H9 (cell line): ENCODE measurements around the gene ST3GAL5. TPM values are rescaled to one million over a fixed set of nuclear protein-coding genes. Genes with fewer than 3 reads are reported as not detected.

Experiments used
- DNase-seq: peaks from one replicate; pipeline ENCODE4 v3.0.0-alpha.2; 2017
- H2AFZ ChIP-seq: one replicate; pipeline ENCODE4 v1.6.1; 2013; ENCODE audit warnings: mild to moderate bottlenecking, low read length, control low read depth, moderate library complexity
- H2AK5ac ChIP-seq: 2 replicates; pipeline ENCODE4 v1.6.1; 2013; ENCODE audit warnings: low read length, control low read depth, mixed read lengths; ENCODE audit not compliant: insufficient read length
- H2BK120ac ChIP-seq: one replicate; pipeline ENCODE4 v1.6.1; 2013; ENCODE audit warnings: low read depth, mild to moderate bottlenecking, low read length, control low read depth, inconsistent platforms; ENCODE audit not compliant: poor library complexity, severe bottlenecking
- H2BK12ac ChIP-seq: 2 replicates; pipeline ENCODE4 v1.6.1; 2013; ENCODE audit warnings: low read length, control low read depth, mixed read lengths, low read depth; ENCODE audit not compliant: insufficient read length
- H2BK15ac ChIP-seq: 2 replicates; pipeline ENCODE4 v1.6.1; 2013; ENCODE audit warnings: low read depth, low read length, control low read depth
- H2BK20ac ChIP-seq: one replicate; pipeline ENCODE4 v1.6.1; 2013; ENCODE audit warnings: low read depth, mild to moderate bottlenecking, low read length, control low read depth, inconsistent platforms; ENCODE audit not compliant: poor library complexity, severe bottlenecking
- H2BK5ac ChIP-seq: 2 replicates; pipeline ENCODE4 v1.6.1; 2013; ENCODE audit warnings: low read length, control low read depth, mixed read lengths; ENCODE audit not compliant: insufficient read length
- H3K14ac ChIP-seq: 2 replicates; pipeline ENCODE4 v1.6.1; 2013; ENCODE audit warnings: low read length, control low read depth; ENCODE audit not compliant: insufficient read depth
- H3K18ac ChIP-seq: 2 replicates; pipeline ENCODE4 v1.6.1; 2013; ENCODE audit warnings: low read depth, mild to moderate bottlenecking, mixed read lengths, low read length, control low read depth; ENCODE audit not compliant: insufficient read length
- H3K23ac ChIP-seq: 2 replicates; pipeline ENCODE4 v1.6.1; 2013; ENCODE audit warnings: low read length, control low read depth, mixed read lengths, low read depth; ENCODE audit not compliant: insufficient read length
- H3K23me2 ChIP-seq: 2 replicates; pipeline ENCODE4 v1.6.1; 2013; ENCODE audit warnings: low read depth, mild to moderate bottlenecking, mixed read lengths, low read length, control low read depth; ENCODE audit not compliant: insufficient read length, poor library complexity, severe bottlenecking
- H3K27ac ChIP-seq: 2 replicates; pipeline ENCODE4 v1.5.1; 2013; ENCODE audit warnings: low read length, control low read depth, mixed read lengths, low read depth; ENCODE audit not compliant: insufficient read length
- H3K27me3 ChIP-seq: 2 replicates; pipeline ENCODE4 v1.6.1; 2013; ENCODE audit warnings: low read length, control low read depth, inconsistent platforms; ENCODE audit not compliant: insufficient read depth
- H3K4ac ChIP-seq: 2 replicates; pipeline ENCODE4 v1.6.1; 2013; ENCODE audit warnings: low read depth, mild to moderate bottlenecking, control low read depth, inconsistent platforms, low read length, moderate library complexity
- H3K4me1 ChIP-seq: 2 replicates; pipeline ENCODE4 v1.6.1; 2013; ENCODE audit warnings: low read length, control low read depth, inconsistent platforms; ENCODE audit not compliant: insufficient read depth
- H3K4me2 ChIP-seq: 2 replicates; pipeline ENCODE4 v1.6.1; 2013; ENCODE audit warnings: low read length, control low read depth, mixed read lengths; ENCODE audit not compliant: insufficient read length, insufficient read depth
- H3K56ac ChIP-seq: 2 replicates; pipeline ENCODE4 v1.6.1; 2013; ENCODE audit warnings: low read depth, mild to moderate bottlenecking, mixed read lengths, low read length, control low read depth; ENCODE audit not compliant: insufficient read length
- H3K79me1 ChIP-seq: 2 replicates; pipeline ENCODE4 v1.6.1; 2013; ENCODE audit warnings: low read depth, mild to moderate bottlenecking, moderate library complexity, low read length, control low read depth, inconsistent platforms; ENCODE audit not compliant: insufficient read depth, poor library complexity, severe bottlenecking
- H3K79me2 ChIP-seq: 2 replicates; pipeline ENCODE4 v1.6.1; 2013; ENCODE audit warnings: low read length, control low read depth, inconsistent platforms; ENCODE audit not compliant: insufficient read depth
- H3K9ac ChIP-seq: 2 replicates; pipeline ENCODE4 v1.6.1; 2013; ENCODE audit warnings: low read length, control low read depth, mixed read lengths; ENCODE audit not compliant: insufficient read length; ENCODE audit errors: extremely low read depth
- H3K9me3 ChIP-seq: one replicate; pipeline ENCODE4 v1.6.1; 2013; ENCODE audit warnings: low read depth, low read length, inconsistent platforms; ENCODE audit not compliant: control insufficient read depth
- H3T11ph ChIP-seq: one replicate; pipeline ENCODE4 v1.6.1; 2013; ENCODE audit warnings: mild to moderate bottlenecking, low read length, control low read depth, inconsistent platforms
- H4K20me1 ChIP-seq: one replicate; pipeline ENCODE4 v1.6.1; 2013; ENCODE audit not compliant: control insufficient read depth, insufficient read length, insufficient read depth
- H4K5ac ChIP-seq: 2 replicates; pipeline ENCODE4 v1.6.1; 2013; ENCODE audit warnings: low read depth, mild to moderate bottlenecking, mixed read lengths, low read length, control low read depth; ENCODE audit not compliant: insufficient read length
- H4K8ac ChIP-seq: replicated peaks from 2 replicates; pipeline ENCODE4 v1.6.1; 2013; ENCODE audit warnings: low read length, control low read depth, mixed read lengths, low read depth; ENCODE audit not compliant: insufficient read length
- H4K91ac ChIP-seq: 2 replicates; pipeline ENCODE4 v1.6.1; 2013; ENCODE audit warnings: low read depth, mild to moderate bottlenecking, moderate library complexity, mixed read lengths, low read length, control low read depth; ENCODE audit not compliant: insufficient read length
- H3K27ac Mint-ChIP-seq, 3 experiments: 2 replicates in 2 of 3; 3 replicates in 1 of 3; pipeline ENCODE4 v1.8.0; 2020 to 2021; ENCODE audit warnings: mixed read lengths in 3 of 3, mild to moderate bottlenecking in 1 of 3, moderate library complexity in 1 of 3
- H3K27me3 Mint-ChIP-seq: 2 replicates; pipeline ENCODE4 v1.8.0; 2021; ENCODE audit warnings: low read depth, mild to moderate bottlenecking, moderate library complexity, mixed read lengths
- H3K36me3 Mint-ChIP-seq, 3 experiments: 2 replicates in 2 of 3; 3 replicates in 1 of 3; pipeline ENCODE4 v1.8.0; 2020 to 2021; ENCODE audit warnings: low read depth in 3 of 3, mixed read lengths in 3 of 3; ENCODE audit not compliant: insufficient read depth in 1 of 3
- H3K4me1 Mint-ChIP-seq, 2 experiments: 2 replicates each; pipeline ENCODE4 v1.8.0; 2020; ENCODE audit warnings: mixed read lengths in 2 of 2
- H3K4me3 Mint-ChIP-seq, 2 experiments: 2 replicates in 1 of 2; 3 replicates in 1 of 2; pipeline ENCODE4 v1.8.0; 2020 to 2021; ENCODE audit warnings: mild to moderate bottlenecking in 2 of 2, mixed read lengths in 2 of 2, moderate library complexity in 1 of 2
- H3K9me3 Mint-ChIP-seq, 2 experiments: 2 replicates in 1 of 2; 3 replicates in 1 of 2; pipeline ENCODE4 v1.8.0; 2020; ENCODE audit warnings: mild to moderate bottlenecking in 2 of 2, mixed read lengths in 2 of 2, moderate library complexity in 1 of 2
- CTCF ChIP-seq: fragments of 200-600 bp; sonication (generic); conservative IDR thresholded peaks from 3 replicates; pipeline ENCODE4 v1.8.0; 2021; ENCODE audit warnings: antibody characterized with exemption, mild to moderate bottlenecking
- WGBS: extraction: QIAGEN DNeasy Blood & Tissue Kit; methylation state at CpG from one replicate; pipeline ENCODE4 v1.1.7; 2013; ENCODE audit warnings: missing lambda C conversion rate, low lambda C conversion rate, mixed read lengths; ENCODE audit not compliant: insufficient read length; ENCODE audit errors: extremely low coverage; 5-methylcytosine and 5-hydroxymethylcytosine counted together
- total RNA-seq: library from RNA; stranded (reverse); gene quantifications from 2 replicates; pipeline ENCODE4 v1.2.1, GENCODE V29; 2021

The ST3GAL5 gene
- total RNA-seq, 1 experiment from 2014 or later, result 3.3 TPM

GRCh38 chr2:85828725-85829124 lies 60.1 kb downstream of the ST3GAL5 start:
- H3K9ac ChIP-seq, result no peak overlapping the region
- no peaks in the 10 kb centered on the region for H4K20me1 ChIP-seq
- H4K8ac ChIP-seq, result no peak overlapping the region
- H3K9me3 ChIP-seq, result no peaks in the 10 kb centered on the region
- Mint-ChIP-seq H3K9me3 (no peaks in the 10 kb centered on the region), H3K36me3 (no peaks in the 10 kb centered on the region), H3K27ac (no peak overlapping the region), H3K4me1 (peaks cover 14 to 17% of the 10 kb centered on the region in 2 experiments), H3K27me3 (peaks cover 24% of the 10 kb centered on the region), H3K4me3 (no peak overlapping the region)
- no peak overlapping the region for H4K91ac ChIP-seq
- H2AK5ac ChIP-seq, result no peak overlapping the region
- H3K4ac ChIP-seq, result no peak overlapping the region
- no peaks in the 10 kb centered on the region for H3K79me2 ChIP-seq
- no peak overlapping the region for H2BK5ac ChIP-seq
- no peak for TF ChIP-seq CTCF
- H3K27me3 ChIP-seq, result no peaks in the 10 kb centered on the region
- H3K23me2 ChIP-seq, result no peaks in the 10 kb centered on the region
- H2BK120ac ChIP-seq, result no peak overlapping the region
- no peak overlapping the region for H2BK12ac ChIP-seq
- no peak overlapping the region for H3K23ac ChIP-seq
- no peaks in the 10 kb centered on the region; the same call in 1 of the 2 replicates for H3K4me1 ChIP-seq
- H3K79me1 ChIP-seq, result no peaks in the 10 kb centered on the region
- no peak overlapping the region for H4K5ac ChIP-seq
- H2BK15ac ChIP-seq, result no peak overlapping the region
- no peak overlapping the region for H3K14ac ChIP-seq
- no peak overlapping the region for H3K27ac ChIP-seq
- WGBS, result no CpG with 5 or more reads among the region's 7 CpGs
- H3K18ac ChIP-seq, result no peak overlapping the region
- H2AFZ ChIP-seq, result no peak overlapping the region
- no peak overlapping the region for H2BK20ac ChIP-seq
- H3T11ph ChIP-seq, result no peak overlapping the region
- H3K4me2 ChIP-seq, result no peak overlapping the region
- H3K56ac ChIP-seq, result no peak overlapping the region
- DNase-seq, result no peak
